ENCODE data around the gene NLGN2. TPM values are rescaled to one million over a fixed set of nuclear protein-coding genes. Genes with fewer than 3 reads are reported as not detected.

Gene NLGN2
- total RNA-seq, 1 donor from 2014 or later: 46.7 TPM

- Mint-ChIP-seq H3K27me3 (ENCODE audit: low read depth) (no peaks in the 10 kb centered on the region), H3K9me3 (ENCODE audit: low read depth) (no peaks in the 10 kb centered on the region), H3K27ac (ENCODE audit: unreplicated experiment) (no peak overlapping the region), H3K4me3 (ENCODE audit: unreplicated experiment) (no peak overlapping the region), H3K36me3 (ENCODE audit: low read depth) (peaks cover 10% of the 10 kb centered on the region), H3K4me1 (ENCODE audit: low read depth) (peaks cover 11% of the 10 kb centered on the region)
- DNase-seq (ENCODE audit: low spot score): no peak
- TF ChIP-seq CTCF (IDR thresholded peaks at IDR 0.05): no peak
Measured at GRCh38 chr17:7463372-7463846, 55.8 kb downstream of the NLGN2 start.

DNA sequence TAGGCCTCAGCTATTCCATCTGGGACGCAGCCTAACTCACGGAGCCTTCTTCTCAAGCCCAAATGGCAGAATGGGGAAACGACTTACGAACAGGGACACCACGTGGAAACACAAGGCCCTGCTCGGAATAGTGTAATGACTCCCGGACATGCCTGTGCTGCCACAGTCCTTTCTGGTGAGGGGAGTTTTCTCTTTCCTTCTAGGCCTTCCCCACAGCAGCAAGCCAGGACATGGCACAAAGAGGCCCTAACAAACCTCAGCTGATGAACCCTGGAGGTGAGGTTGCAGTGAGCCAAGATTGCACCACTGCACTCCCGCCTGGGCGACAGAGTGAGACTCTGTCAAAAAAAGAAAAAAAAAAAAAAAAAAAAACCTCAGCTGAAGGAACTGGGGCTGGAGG is 56.4 kb downstream of the NLGN2 start:
- Mint-ChIP-seq H3K4me1 (ENCODE audit: low read depth) (peaks cover 11% of the 10 kb centered on the region), H3K36me3 (ENCODE audit: low read depth) (peaks cover 10% of the 10 kb centered on the region), H3K27me3 (ENCODE audit: low read depth) (no peaks in the 10 kb centered on the region), H3K9me3 (ENCODE audit: low read depth) (no peaks in the 10 kb centered on the region), H3K27ac (ENCODE audit: unreplicated experiment) (no peak overlapping the region), H3K4me3 (ENCODE audit: unreplicated experiment) (no peak overlapping the region)
- TF ChIP-seq CTCF (IDR thresholded peaks at IDR 0.05): no peak
- DNase-seq (ENCODE audit: low spot score): no peak

DNA sequence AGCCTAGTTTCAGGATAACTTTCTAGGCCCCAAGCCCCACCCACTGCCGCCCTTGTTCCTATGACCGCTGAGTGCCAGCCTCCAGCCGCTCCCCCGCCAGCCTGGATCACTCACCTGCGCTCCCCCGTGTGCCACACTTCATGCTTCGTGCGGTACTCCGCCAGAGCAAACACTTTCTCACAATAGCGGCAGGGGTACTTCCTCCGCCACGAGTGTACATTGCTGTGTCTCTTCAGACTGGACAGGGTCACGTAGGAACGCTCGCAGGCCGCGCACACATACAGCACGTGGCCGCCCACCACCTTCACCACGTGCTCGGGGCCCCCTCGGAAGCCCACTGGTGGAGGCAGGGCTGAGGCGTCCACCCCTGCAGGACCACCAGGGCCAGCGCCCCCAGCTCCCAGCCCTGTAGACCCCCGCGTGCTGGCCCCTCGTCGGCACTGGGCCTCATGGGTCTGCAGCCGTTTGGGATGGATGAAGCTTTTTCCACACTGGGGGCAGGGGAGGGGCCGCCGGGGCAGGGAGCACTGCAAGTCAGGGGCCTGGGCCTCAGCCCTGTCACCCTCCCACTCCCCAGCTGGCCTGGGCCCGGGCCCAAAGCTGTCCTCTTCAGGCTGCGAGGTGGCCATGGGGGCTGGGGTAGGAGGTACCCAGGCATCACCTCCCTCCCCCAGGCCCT is 58.1 kb downstream of the NLGN2 start:
- Mint-ChIP-seq H3K27me3 (ENCODE audit: low read depth) (no peaks in the 10 kb centered on the region), H3K27ac (ENCODE audit: unreplicated experiment) (no peak overlapping the region)

GRCh38 chr17:7466318-7466638 is 58.6 kb downstream of the NLGN2 start:
- H3K4me3 Mint-ChIP-seq (ENCODE audit: unreplicated experiment): no peak overlapping the region
- no peaks in the 10 kb centered on the region for H3K9me3 Mint-ChIP-seq (ENCODE audit: low read depth)
- H3K27me3 Mint-ChIP-seq (ENCODE audit: low read depth): no peaks in the 10 kb centered on the region
- peak overlapping the region; percentile 61 for H3K27ac Mint-ChIP-seq (ENCODE audit: unreplicated experiment)
- TF ChIP-seq CTCF (IDR thresholded peaks at IDR 0.05): no peak
- peaks cover 8% of the 10 kb centered on the region for H3K4me1 Mint-ChIP-seq (ENCODE audit: low read depth)
- H3K36me3 Mint-ChIP-seq (ENCODE audit: low read depth): peaks cover 8% of the 10 kb centered on the region
- DNase-seq (ENCODE audit: low spot score): no peak

More for the DNA sequence above, 58.1 kb downstream of the NLGN2 start:
- no peak for DNase-seq (ENCODE audit: low spot score)
- no peak for TF ChIP-seq CTCF (IDR thresholded peaks at IDR 0.05)
- no peaks in the 10 kb centered on the region for H3K9me3 Mint-ChIP-seq (ENCODE audit: low read depth)
- peaks cover 10% of the 10 kb centered on the region for H3K36me3 Mint-ChIP-seq (ENCODE audit: low read depth)
- peaks cover 11% of the 10 kb centered on the region for H3K4me1 Mint-ChIP-seq (ENCODE audit: low read depth)
- H3K4me3 Mint-ChIP-seq (ENCODE audit: unreplicated experiment): no peak overlapping the region

DNA sequence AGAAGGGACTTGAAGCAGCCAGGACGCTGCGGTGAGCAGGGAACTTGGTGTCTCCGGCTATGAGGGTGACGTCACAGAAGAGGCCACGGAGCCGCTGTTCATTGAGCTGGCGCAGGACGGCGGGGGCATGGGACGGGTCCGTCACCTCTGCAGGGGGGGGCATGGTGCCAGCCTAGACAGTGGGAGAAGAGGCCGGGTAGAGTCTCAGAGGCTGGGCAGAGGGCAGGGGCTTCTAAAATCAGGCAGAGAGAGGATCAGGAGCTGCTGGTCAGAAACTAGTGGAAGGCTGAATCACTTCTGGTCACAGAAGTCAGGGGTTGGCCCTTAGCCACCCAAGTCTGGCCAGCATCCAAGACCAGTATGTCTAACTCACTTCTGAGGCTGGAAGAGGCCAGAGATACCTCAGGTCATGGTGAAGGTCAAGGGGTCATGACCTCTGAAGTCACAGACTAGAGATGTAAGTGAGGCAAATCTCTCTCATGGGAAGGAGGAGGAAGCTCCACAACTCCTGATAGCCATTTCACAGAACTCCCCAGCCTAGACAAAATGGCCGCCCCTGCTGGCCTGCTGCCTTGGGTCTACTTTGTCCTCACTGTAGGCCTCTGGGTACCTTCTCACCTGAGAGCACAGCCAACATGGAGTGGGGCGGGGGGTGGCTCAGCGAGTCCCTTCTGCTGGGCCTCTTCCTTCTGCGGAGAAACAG is 59.1 kb downstream of the NLGN2 start:
- no peak for TF ChIP-seq CTCF (IDR thresholded peaks at IDR 0.05)
- Mint-ChIP-seq H3K4me3 (ENCODE audit: unreplicated experiment) (no peak overlapping the region), H3K27ac (ENCODE audit: unreplicated experiment) (peak overlapping the region; percentile 61)

More for the DNA sequence above, 59.1 kb downstream of the NLGN2 start:
- no peaks in the 10 kb centered on the region for H3K9me3 Mint-ChIP-seq (ENCODE audit: low read depth)
- no peaks in the 10 kb centered on the region for H3K27me3 Mint-ChIP-seq (ENCODE audit: low read depth)
- peaks cover 7% of the 10 kb centered on the region for H3K4me1 Mint-ChIP-seq (ENCODE audit: low read depth)
- DNase-seq (ENCODE audit: low spot score): no peak
- peaks cover 6% of the 10 kb centered on the region for H3K36me3 Mint-ChIP-seq (ENCODE audit: low read depth)
